Activated T-helper 2 cell treated with anti-CD3 and anti-CD28 coated beads, Interferon-gamma antibody, Interleukin-2, Interleukin-4, amounts not matched to agents 10 μg/mL and 5 μg/mL and 100 μg/mL, durations not matched to agents 14 hours and 24 hours and 36 hours (primary cell): ENCODE measurements around the gene CIRBP. TPM values are rescaled to one million over a fixed set of nuclear protein-coding genes. Genes with fewer than 3 reads are reported as not detected.
"Not testable (repeated sequence)": the region's sequence is repeated elsewhere in the genome, so short reads cannot be mapped to it uniquely, and the experiment has no call there.

Experiments used
- DNase-seq: peaks from one replicate; pipeline ENCODE4 v3.0.0; 2021; ENCODE audit warnings: low spot score
- H3K27ac Mint-ChIP-seq: one replicate; pipeline ENCODE4 v1.8.0; 2021; ENCODE audit warnings: mixed read lengths
- H3K27me3 Mint-ChIP-seq: one replicate; pipeline ENCODE4 v1.8.0; 2021; ENCODE audit warnings: low read depth, mixed read lengths
- H3K36me3 Mint-ChIP-seq: one replicate; pipeline ENCODE4 v1.8.0; 2021; ENCODE audit warnings: low read depth, mixed read lengths
- H3K4me1 Mint-ChIP-seq: one replicate; pipeline ENCODE4 v1.8.0; 2021; ENCODE audit warnings: low read depth, mixed read lengths
- H3K4me3 Mint-ChIP-seq: one replicate; pipeline ENCODE4 v1.8.0; 2021; ENCODE audit warnings: low read depth, mild to moderate bottlenecking, moderate library complexity, mixed read lengths
- H3K9me3 Mint-ChIP-seq: one replicate; pipeline ENCODE4 v1.8.0; 2021; ENCODE audit warnings: mixed read lengths
- intact Hi-C: fragments of 100-400 bp; cut with micrococcal nuclease; formaldehyde crosslinking; loops from one replicate; pipeline ENCODE4 v1.15.1; 2023
- total RNA-seq: library from RNA; stranded (reverse); gene quantifications from 2 replicates; pipeline ENCODE4 v1.2.3, GENCODE V29; 2022

The CIRBP gene
- total RNA-seq, 1 donor from 2014 or later, result 226 TPM

DNA sequence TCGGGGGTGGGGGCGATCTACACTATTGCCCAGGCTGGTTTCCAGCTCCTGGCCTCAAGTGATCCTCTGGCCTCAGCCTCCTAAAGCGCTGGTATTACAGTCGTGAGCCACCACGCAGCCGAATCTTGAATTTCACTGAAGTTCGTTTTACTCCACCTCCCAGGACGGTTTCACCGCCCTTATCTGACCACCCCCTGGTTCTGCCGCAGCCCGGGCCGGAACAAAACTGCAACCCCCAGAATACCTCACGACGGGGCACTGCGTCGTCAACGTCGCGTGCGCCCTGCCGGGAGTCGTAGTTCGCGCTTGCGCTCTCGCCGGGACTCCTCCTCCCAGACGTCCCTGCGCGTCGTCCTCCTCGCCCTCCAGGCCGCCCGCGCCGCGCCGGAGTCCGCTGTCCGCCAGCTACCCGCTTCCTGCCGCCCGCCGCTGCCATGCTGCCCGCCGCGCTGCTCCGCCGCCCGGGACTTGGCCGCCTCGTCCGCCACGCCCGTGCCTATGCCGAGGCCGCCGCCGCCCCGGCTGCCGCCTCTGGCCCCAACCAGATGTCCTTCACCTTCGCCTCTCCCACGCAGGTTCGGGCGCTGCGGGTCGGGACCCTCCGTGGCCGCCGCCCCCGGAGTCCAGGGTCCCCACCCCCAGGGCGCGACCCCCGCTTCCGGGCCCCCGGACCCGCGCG lies 27.6 kb upstream of the CIRBP start, which contains the start of gene ATP5F1D:
Gene ATP5F1D, plus strand, starts transcription at position 335 of the 679 bp plus-strand sequence. Its CDS starts 100 bp downstream, at position 435.
- DNase-seq, result peak; percentile 92
- Mint-ChIP-seq H3K36me3 (peaks cover 3% of the 10 kb centered on the region), H3K9me3 (no peaks in the 10 kb centered on the region), H3K27ac (peak within 1 kb of the TSS; percentile 88), H3K4me3 (peak within 1 kb of the TSS; percentile 90), H3K4me1 (peaks cover 22% of the 10 kb centered on the region), H3K27me3 (peaks cover 13% of the 10 kb centered on the region)
- intact Hi-C loops, result loop anchor here (2.0 to 10.0 kb wide), 6 partner anchors 49 to 314 kb away; partner anchors contain the start of genes ARID3A, DAZAP1, GAMT and POLR2E

DNA sequence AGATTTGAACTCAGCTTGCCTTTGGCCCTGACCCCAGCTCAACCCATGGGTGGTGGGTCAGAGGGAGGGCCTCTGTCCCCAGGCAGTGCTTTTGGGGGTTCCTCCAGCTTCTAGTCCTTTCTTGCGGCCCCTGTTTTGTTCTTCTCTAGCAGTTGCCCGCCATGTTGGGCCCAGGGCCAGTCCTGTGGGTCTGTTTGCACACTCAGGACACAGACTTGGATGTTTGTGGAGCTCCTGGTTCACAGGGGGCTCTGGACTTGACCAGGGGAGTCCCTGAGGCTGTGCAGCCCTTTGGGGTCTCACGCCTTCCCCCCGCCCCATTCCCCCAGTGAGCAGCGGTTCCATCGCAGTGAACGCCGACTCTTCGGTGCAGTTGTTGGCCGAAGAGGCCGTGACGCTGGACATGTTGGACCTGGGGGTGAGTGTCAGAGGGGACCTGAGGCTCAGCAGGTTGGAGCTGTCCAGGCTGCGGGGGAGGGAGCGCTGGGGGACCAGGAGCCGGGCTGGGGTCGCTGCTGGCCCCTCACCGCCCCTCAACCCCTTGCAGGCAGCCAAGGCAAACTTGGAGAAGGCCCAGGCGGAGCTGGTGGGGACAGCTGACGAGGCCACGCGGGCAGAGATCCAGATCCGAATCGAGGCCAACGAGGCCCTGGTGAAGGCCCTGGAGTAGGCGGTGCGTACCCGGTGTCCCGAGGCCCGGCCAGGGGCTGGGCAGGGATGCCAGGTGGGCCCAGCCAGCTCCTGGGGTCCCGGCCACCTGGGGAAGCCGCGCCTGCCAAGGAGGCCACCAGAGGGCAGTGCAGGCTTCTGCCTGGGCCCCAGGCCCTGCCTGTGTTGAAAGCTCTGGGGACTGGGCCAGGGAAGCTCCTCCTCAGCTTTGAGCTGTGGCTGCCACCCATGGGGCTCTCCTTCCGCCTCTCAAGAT lies 25.1 kb upstream of the CIRBP start:
- Mint-ChIP-seq H3K4me3 (peak overlapping the region; percentile 2), H3K27ac (peak overlapping the region; percentile 80), H3K4me1 (peaks cover 17% of the 10 kb centered on the region)

DNA sequence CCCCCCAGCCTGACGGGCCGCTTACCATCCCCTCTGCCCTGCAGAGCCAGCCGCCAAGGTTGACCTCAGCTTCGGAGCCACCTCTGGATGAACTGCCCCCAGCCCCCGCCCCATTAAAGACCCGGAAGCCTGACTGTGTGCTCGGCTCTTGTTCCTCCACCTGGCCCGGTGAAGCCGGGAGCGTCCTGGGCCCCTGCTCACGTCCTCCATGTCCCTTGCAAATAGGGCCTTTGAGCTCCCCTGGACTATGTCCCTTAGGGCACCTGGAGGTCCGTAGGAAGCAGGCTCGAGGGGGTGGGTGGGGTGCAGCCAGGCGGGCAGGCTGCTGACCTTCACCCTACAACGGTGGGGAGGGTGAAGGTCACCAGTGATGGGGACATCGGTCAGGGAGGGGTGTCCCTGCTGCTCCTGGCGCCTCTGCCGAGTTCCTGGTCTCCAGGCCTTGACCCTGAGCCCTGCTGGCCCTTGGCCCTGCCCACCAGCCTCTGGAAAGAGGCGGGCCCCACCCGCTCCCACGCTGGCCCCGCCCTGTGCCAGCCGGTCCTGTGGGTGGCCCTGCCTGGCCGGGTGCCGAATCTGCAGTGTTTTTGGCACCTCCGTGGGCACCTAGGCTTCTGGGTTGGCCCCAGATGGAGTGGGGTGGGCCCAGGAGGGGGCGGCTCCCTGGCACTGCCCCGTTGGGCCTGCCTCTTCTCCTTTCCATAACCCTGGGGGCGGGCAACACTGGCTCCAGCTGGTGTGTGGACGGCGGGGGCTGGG lies 24.3 kb upstream of the CIRBP start:
- peaks cover 13% of the 10 kb centered on the region for H3K4me1 Mint-ChIP-seq
- peaks cover 6% of the 10 kb centered on the region for H3K36me3 Mint-ChIP-seq
- H3K27ac Mint-ChIP-seq, result peak overlapping the region; percentile 80
- no peaks in the 10 kb centered on the region for H3K9me3 Mint-ChIP-seq
- intact Hi-C loops, result loop anchor here (1.0 to 10.0 kb wide), 6 partner anchors 24 to 318 kb away; partner anchors contain the start of genes ARID3A, CIRBP, DAZAP1 and GAMT
- DNase-seq, result no peak
- no peak overlapping the region for H3K4me3 Mint-ChIP-seq
- no peaks in the 10 kb centered on the region for H3K27me3 Mint-ChIP-seq

More for the DNA sequence above, 25.1 kb upstream of the CIRBP start:
- peak; percentile 73 for DNase-seq
- Mint-ChIP-seq H3K36me3 (peaks cover 3% of the 10 kb centered on the region), H3K27me3 (peaks cover 4% of the 10 kb centered on the region), H3K9me3 (no peaks in the 10 kb centered on the region)
- intact Hi-C loops, result loop anchor here (1.0 to 10.0 kb wide), 6 partner anchors 25 to 317 kb away; partner anchors contain the start of genes ARID3A, CIRBP, DAZAP1 and GAMT

DNA sequence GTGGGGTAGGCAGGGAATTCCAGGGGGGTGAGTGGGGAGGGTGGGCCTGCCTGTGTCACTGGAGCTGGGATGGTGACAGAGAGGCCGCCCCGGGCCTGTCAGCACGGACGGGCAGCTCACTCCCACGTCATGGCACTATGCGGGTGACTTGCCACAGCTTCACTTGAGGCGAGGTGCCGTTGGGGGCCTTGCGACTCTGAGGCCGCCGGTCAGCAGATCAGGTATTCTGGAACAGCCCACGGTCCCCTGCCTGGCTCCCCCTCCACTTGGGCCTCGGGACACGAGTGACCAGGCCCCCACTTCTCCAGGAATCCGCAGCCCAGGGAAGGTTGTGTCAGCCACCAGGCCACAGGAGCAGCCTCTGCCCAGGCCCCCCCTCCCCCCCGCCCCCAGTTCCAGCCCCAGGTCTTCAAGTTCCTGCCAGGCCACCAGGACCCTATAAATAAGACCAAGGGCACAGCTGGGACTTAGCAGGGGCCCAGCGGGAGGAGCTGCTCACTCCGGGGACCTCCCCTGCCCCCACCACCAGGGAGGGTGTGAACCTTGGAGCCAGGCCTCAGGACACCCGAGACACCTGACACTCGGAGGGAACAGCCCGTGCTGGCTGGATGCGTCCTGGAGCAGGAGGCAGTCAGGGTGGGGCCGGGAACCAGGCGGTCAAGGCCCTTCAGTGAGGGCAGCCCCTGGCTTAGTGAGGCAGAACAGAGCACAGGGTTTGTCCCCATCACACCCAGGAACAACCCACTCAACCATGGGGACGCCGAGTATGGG lies 23.5 kb upstream of the CIRBP start:
- H3K4me3 Mint-ChIP-seq, result no peak overlapping the region
- H3K27ac Mint-ChIP-seq, result peak overlapping the region; percentile 42
- H3K4me1 Mint-ChIP-seq, result peaks cover 13% of the 10 kb centered on the region
- no peaks in the 10 kb centered on the region for H3K9me3 Mint-ChIP-seq
- no peak for DNase-seq
- peaks cover 6% of the 10 kb centered on the region for H3K36me3 Mint-ChIP-seq
- no peaks in the 10 kb centered on the region for H3K27me3 Mint-ChIP-seq
- intact Hi-C loops, result loop anchor here (10.0 kb wide), 1 partner anchor 159 kb away; the partner anchor contains the start of genes DAZAP1 and GAMT

DNA sequence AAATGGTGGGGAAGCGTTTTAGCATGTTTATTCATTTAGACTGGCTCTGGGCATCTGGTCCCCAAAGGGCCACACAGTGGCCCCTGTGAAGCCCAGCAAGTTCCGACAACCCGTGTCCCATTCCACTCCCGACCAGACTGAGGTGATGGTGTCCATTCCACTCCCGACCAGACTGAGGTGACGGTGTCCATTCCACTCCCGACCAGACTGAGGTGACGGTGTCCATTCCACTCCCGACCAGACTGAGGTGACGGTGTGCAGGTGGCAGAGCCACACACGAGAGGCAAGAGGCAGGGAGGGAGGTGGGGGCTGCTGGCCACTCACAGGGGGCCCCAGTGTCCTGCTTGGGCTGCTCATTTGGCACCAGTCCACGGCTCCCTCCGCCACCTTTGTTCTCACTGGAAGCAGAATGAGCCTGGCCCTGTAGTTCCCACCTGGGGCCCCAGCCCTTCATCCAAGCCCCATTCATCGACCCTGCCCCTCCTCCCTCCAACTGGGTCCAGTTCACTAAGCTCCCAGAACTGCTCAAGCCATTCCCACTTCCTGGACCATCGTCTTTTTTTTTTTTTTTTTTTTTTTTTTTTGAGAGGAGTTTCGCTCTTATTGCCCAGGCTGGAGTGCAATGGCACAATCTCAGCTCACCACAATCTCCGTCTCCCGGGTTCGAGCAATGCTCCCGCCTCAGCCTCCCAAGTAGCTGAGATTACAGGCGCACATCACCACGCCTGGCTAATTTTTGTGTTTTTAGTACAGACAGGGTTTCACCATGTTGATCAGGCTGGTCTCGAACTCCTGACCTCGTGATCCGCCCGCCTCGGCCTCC lies 22.7 kb upstream of the CIRBP start:
- not testable (repeated sequence) for H3K9me3 Mint-ChIP-seq, DNase-seq, H3K27me3 Mint-ChIP-seq, H3K4me1 Mint-ChIP-seq
- intact Hi-C loops, result loop anchor here (10.0 kb wide), 1 partner anchor 158 kb away; the partner anchor contains the start of genes DAZAP1 and GAMT
- H3K4me3 Mint-ChIP-seq, result peak overlapping the region; percentile 21
- peaks cover 13% of the 10 kb centered on the region for H3K36me3 Mint-ChIP-seq
- peak overlapping the region; percentile 42 for H3K27ac Mint-ChIP-seq

DNA sequence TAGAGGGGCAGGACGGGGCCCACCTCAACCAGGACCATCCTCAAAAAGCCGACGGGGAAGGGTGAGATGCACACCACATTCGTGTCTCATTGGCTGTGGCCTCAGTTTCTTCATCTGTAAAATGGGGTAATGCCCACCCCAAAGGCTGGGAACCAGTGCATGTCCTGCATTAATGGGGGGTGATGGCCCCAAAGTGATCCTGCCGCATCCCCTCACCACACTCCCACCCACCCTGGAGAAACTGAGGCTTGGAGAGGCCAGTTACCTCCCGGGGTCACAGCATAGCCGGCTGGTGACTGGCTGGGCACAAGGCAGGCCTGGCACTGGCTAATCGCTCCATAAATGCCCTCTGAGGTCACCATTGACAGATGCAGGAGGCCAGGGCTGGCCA lies 21.4 kb upstream of the CIRBP start:
- intact Hi-C loops, result loop anchor here (10.0 kb wide), 1 partner anchor 157 kb away; the partner anchor contains the start of genes DAZAP1 and GAMT
- H3K4me3 Mint-ChIP-seq, result no peak overlapping the region
- DNase-seq, result no peak
- H3K9me3 Mint-ChIP-seq, result no peaks in the 10 kb centered on the region
- no peaks in the 10 kb centered on the region for H3K27me3 Mint-ChIP-seq
- H3K36me3 Mint-ChIP-seq, result peaks cover 24% of the 10 kb centered on the region
- H3K27ac Mint-ChIP-seq, result peak overlapping the region; percentile 62
- H3K4me1 Mint-ChIP-seq, result peaks cover 5% of the 10 kb centered on the region

DNA sequence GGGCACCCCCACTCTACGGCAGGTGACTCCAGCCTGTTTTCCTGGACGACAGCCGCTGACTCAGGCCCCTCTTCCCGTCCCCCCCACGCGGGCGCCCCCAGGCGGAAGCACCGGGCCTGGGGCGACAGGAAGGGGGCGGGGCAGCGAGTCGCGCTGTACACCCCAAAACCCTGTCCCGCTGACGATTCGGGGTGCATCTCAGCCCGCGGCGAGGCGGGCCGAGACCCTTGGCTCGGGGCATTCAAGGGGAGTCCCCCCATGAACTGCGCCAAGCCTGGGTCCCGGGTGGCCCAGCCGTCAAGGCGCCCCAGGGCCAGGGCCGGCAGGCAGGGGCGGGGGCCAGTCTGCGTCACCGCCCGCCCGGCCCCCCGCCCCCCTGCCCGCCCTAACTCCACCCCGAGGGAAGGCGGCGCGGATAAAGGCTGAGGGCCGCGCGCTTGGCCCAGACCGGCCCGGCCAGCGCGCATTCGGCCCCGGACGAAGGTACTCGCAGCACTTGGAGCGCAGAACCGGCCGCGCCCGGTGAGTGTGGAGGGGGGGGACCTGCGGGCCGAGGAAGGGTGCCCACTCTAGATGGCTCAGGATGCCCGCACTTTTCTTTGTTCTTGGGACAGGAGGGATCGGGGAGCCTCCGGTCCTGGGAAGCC lies 20.9 kb upstream of the CIRBP start, which contains the start of gene MIDN:
Gene MIDN, plus strand, starts transcription at position 445 of the 647 bp plus-strand sequence. CDS start 1,714 bp downstream, outside the sequence.
- H3K27me3 Mint-ChIP-seq, result no peaks in the 10 kb centered on the region
- peaks cover 26% of the 10 kb centered on the region for H3K36me3 Mint-ChIP-seq
- H3K9me3 Mint-ChIP-seq, result no peaks in the 10 kb centered on the region
- peak within 1 kb of the TSS; percentile 87 for H3K27ac Mint-ChIP-seq
- peaks cover 6% of the 10 kb centered on the region for H3K4me1 Mint-ChIP-seq
- intact Hi-C loops, result loop anchor here (10.0 kb wide), 1 partner anchor 157 kb away; the partner anchor contains the start of genes DAZAP1 and GAMT
- H3K4me3 Mint-ChIP-seq, result peak within 1 kb of the TSS; percentile 80
- DNase-seq, result peak; percentile 73

DNA sequence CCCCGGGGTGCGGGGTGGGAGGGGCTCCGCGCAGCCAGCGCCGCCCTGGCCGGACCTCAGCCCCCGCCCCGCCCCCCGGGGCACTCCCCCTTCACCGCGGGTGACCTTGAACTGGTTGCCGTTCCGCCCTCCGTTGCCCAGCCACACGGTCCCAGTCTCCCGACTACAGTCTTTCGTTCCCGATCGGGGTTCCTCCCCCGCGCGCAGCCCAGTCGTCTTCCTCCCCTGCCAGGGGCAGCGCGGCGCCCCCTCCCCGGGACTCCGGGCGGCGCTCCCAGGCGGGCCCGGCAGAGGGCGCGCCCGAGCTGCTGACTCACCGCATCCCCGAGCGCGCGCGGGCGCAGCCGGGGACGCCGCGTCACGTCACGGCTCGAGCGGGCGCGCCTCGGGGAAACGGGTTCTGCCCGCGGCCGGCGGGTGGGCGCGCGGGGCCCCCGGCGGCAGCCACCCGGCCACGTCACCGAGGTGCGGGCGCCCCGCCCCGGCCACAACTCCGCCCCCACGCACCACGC lies 20.3 kb upstream of the CIRBP start:
- H3K9me3 Mint-ChIP-seq, result no peaks in the 10 kb centered on the region
- intact Hi-C loops, result loop anchor here (1.0 to 10.0 kb wide), 3 partner anchors 11 to 156 kb away; partner anchors contain the start of genes CIRBP, DAZAP1 and GAMT
- peaks cover 30% of the 10 kb centered on the region for H3K36me3 Mint-ChIP-seq
- peak; percentile 80 for DNase-seq
- H3K4me1 Mint-ChIP-seq, result peaks cover 9% of the 10 kb centered on the region
- no peaks in the 10 kb centered on the region for H3K27me3 Mint-ChIP-seq
- H3K4me3 Mint-ChIP-seq, result peak overlapping the region; percentile 80
- peak overlapping the region; percentile 87 for H3K27ac Mint-ChIP-seq

DNA sequence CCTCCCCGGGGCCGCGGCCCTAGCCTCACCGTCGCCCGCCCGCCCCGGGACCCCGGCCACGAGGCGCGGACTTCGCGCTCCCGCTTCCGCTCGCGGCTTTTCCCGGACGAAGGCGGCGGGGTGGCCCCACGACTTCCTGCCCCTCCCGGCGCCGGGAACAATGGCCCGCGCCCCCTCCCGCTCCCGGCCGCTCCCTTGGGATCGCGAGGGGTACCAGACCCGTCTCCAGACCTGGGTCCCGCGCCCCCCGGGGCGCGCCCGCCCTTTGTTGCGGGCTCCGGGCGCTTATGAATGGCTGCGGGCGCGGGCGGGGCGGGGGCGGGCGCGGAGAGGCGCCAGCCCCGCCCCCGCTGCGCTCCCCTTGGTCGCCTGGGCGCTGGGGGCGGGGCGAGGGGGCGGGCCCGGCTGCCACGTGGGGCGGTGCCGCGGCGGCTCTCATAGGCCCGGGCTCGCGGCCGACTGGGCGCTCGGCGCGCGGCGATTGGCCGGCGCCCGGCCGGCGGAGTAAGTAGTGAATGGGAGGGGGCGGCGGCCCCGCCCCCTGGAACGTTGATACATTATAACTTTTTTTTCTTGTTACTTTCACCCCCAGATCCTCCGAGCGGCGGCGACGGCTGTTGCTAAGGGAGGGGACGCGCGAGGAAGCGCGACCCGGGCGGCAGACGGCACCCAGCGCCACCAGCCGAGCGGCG lies 19.7 kb upstream of the CIRBP start:
- intact Hi-C loops, result loop anchor here (1.0 to 10.0 kb wide), 3 partner anchors 11 to 155 kb away; partner anchors contain the start of genes CIRBP, DAZAP1 and GAMT
- Mint-ChIP-seq H3K36me3 (peaks cover 30% of the 10 kb centered on the region), H3K4me3 (peak overlapping the region; percentile 78), H3K27ac (peak overlapping the region; percentile 46), H3K4me1 (peaks cover 9% of the 10 kb centered on the region), H3K27me3 (no peaks in the 10 kb centered on the region), H3K9me3 (no peaks in the 10 kb centered on the region)
- DNase-seq, result peak; percentile 93
